GM18520 (cell line): Measurements from ENCODE around the gene HEATR9.
"Not testable (repeated sequence)": the region's sequence is repeated elsewhere in the genome, so short reads cannot be mapped to it uniquely, and the experiment has no call there.

ENCODE experiments used
- ATAC-seq: cut with Tn5 transposase; IDR thresholded peaks from one replicate; pipeline ENCODE4 v1.9.1; 2021; ENCODE audit not compliant: unreplicated experiment

Gene HEATR9

GRCh38 chr17:35868737-35869136, at the start of gene HEATR9:
Gene HEATR9 (minus strand): TSS chr17:35868891. CDS start chr17:35868742, 149 bp downstream.
- no peak for ATAC-seq

- no peak for ATAC-seq
These were observed 49.0 kb upstream of the HEATR9 start for GRCh38 chr17:35917519-35918213.

- ATAC-seq: no peak
These were observed 46.7 kb upstream of the HEATR9 start for GRCh38 chr17:35915153-35915964.

- no peak for ATAC-seq
These were observed 45.7 kb upstream of the HEATR9 start for GRCh38 chr17:35914354-35914753.

GRCh38 chr17:35913609-35914008, 44.9 kb upstream of the HEATR9 start:
- no peak for ATAC-seq

- no peak for ATAC-seq
These were observed 44.3 kb upstream of the HEATR9 start for GRCh38 chr17:35912942-35913341.

- ATAC-seq: no peak
These were observed 43.7 kb upstream of the HEATR9 start for GRCh38 chr17:35912339-35912912.

GRCh38 chr17:35909408-35909807, 40.7 kb upstream of the HEATR9 start:
- no peak for ATAC-seq

- no peak for ATAC-seq
These were observed 39.0 kb upstream of the HEATR9 start for GRCh38 chr17:35907691-35908090.

- no peak for ATAC-seq
These were observed 38.4 kb upstream of the HEATR9 start for GRCh38 chr17:35906926-35907637.

GRCh38 chr17:35906191-35906925, 37.7 kb upstream of the HEATR9 start:
- ATAC-seq: no peak

- ATAC-seq: no peak
These were observed 34.8 kb upstream of the HEATR9 start for GRCh38 chr17:35903451-35903850.

GRCh38 chr17:35901631-35902175, 33.0 kb upstream of the HEATR9 start:
- no peak for ATAC-seq

- ATAC-seq: no peak
These were observed 32.2 kb upstream of the HEATR9 start for GRCh38 chr17:35900708-35901480.

GRCh38 chr17:35900280-35900679, 31.6 kb upstream of the HEATR9 start:
- ATAC-seq: no peak

- no peak for ATAC-seq
These were observed 29.8 kb upstream of the HEATR9 start for GRCh38 chr17:35898283-35899070.

GRCh38 chr17:35897772-35898171, 29.1 kb upstream of the HEATR9 start:
- ATAC-seq: not testable (repeated sequence)

- ATAC-seq: no peak
These were observed 27.2 kb upstream of the HEATR9 start for GRCh38 chr17:35895636-35896587.
